AG09309 (cell line): Measurements from ENCODE around the gene ENTPD8.

Source experiments
- DNase-seq: peaks from one replicate; pipeline ENCODE4 v3.0.0-alpha.2; 2010; ENCODE audit warnings: low read depth
- H3K4me3 ChIP-seq: 2 replicates; pipeline ENCODE4 v1.5.1; 2011; ENCODE audit warnings: mild to moderate bottlenecking, low read depth, low read length, moderate library complexity; ENCODE audit not compliant: control insufficient read depth
- CTCF ChIP-seq: IDR thresholded peaks from 2 replicates; pipeline ENCODE4 v1.5.1; 2011; ENCODE audit warnings: mild to moderate bottlenecking, low read depth, low read length, inconsistent platforms; ENCODE audit not compliant: insufficient read depth, control insufficient read depth; ENCODE audit errors: missing control alignments

The ENTPD8 gene

DNA sequence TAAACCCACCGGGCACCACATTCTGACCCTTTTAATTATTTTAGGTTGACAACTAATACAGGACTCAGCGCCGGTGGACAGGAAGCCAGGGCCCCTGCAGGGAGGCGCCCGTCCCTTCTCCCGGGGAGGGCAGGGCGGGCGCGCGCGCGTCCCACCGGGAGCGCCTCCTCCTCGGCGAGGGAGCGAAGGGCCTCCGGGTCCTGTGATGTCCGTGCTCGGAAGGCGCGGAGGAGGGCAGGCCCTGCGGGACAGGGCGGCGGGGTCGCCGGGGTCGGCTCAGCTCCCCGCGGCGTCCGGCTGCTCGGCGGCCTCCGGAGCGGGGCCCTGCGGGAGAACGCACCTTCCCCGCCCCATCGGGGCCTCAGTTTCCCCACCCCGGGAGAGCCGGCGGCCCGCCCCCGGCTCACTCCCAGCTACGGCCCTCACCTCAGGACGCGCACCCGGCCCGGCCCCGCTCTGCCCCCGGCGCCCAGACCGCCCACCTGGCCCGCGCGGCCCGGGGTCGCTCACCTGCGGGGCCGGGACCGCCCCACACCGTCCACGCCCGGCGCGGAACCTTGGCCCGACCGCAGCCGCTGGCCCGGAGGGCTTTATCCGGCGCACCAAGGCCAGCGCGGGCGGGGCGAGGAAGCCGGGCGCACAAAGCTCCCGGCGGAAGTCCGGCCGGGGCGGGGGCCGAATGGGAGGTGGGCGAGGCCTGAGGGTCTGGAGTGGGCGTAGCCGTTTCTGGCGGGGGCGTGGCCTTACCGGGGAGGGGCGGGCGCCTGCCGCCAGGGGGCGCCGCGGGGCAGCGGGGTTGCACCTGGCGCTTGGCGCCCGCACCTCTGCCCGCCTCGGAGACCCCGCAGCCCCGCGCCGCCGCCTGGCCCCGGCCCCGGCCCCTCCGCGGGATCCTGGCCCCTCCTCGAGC is 18.3 kb downstream of the ENTPD8 start, which contains the start of the genes EXD3 and NOXA1:
Gene EXD3, minus strand, starts transcription at position 559 of the 910 bp plus-strand sequence. CDS start 27,805 bp downstream, outside the sequence.
Gene NOXA1, plus strand, starts transcription at position 790 of the 910 bp plus-strand sequence. CDS start 137 bp downstream, outside the sequence.
- peak; percentile 48 for TF ChIP-seq CTCF
- peak within 1 kb of the TSS; percentile 52 for H3K4me3 ChIP-seq
- peak; percentile 52 for DNase-seq

GRCh38 chr9:137421838-137422603 is 19.1 kb downstream of the ENTPD8 start:
- peak overlapping the region; percentile 52 for H3K4me3 ChIP-seq
- no peak for TF ChIP-seq CTCF
- no peak for DNase-seq

GRCh38 chr9:137417161-137418021 is 23.8 kb downstream of the ENTPD8 start:
- TF ChIP-seq CTCF: no peak
- H3K4me3 ChIP-seq: peak overlapping the region; percentile 30
- no peak for DNase-seq

DNA sequence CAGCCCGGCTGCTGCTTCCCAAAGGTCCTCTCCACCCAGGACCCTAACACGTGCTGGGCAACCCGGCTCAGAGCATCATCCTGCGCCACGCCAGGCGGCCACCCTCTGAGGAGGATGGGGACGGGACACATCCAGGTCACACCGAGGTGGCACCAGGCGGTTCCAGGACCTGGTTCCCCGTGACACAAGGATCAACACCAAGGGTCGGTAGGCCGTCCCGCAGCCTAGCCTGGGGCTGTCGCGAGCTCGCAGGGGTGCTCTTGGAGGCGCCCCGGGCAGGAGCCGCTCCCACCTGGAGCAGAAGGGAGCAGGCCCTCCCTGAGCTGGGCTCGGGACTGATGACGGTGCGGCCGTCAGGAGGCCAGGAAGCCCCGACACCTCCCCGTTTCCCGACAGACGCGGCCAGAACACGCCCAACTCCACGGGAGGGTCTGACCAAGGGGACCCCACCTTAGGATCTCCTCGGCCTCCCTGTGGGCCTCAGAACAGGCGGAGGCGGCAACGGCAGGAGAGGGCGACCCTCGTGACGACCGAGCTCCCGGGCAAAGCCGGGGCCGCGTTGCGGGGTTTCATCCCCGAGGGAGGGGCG is 24.5 kb downstream of the ENTPD8 start:
- TF ChIP-seq CTCF: no peak
- no peak overlapping the region for H3K4me3 ChIP-seq
- no peak for DNase-seq

GRCh38 chr9:137416006-137416562 is 25.1 kb downstream of the ENTPD8 start:
- no peak overlapping the region for H3K4me3 ChIP-seq
- DNase-seq: no peak
- no peak for TF ChIP-seq CTCF
